ENCODE results near the gene BMAL1.

The BMAL1 gene

GRCh38 chr11:13343067-13343466, 65.5 kb downstream of the BMAL1 start:
- DNase-seq (ENCODE audit: low read depth in 2 of 2): no peak

- DNase-seq (ENCODE audit: low read depth in 2 of 2): peak; percentile 36 to 48
Observed at GRCh38 chr11:13343931-13344717, 66.5 kb downstream of the BMAL1 start.

GRCh38 chr11:13344818-13345217, 67.2 kb downstream of the BMAL1 start:
- DNase-seq (ENCODE audit: low read depth in 2 of 2): no peak

GRCh38 chr11:13346470-13346869, 68.9 kb downstream of the BMAL1 start:
- no peak for DNase-seq (ENCODE audit: low read depth in 2 of 2)

- no peak for DNase-seq (ENCODE audit: low read depth in 2 of 2)
Observed at GRCh38 chr11:13347901-13348300, 70.3 kb downstream of the BMAL1 start.

- no peak for DNase-seq (ENCODE audit: low read depth in 2 of 2)
Observed at GRCh38 chr11:13348305-13348704, 70.7 kb downstream of the BMAL1 start.

GRCh38 chr11:13349046-13349445, 71.5 kb downstream of the BMAL1 start:
- DNase-seq (ENCODE audit: low read depth in 2 of 2): no peak

- DNase-seq (ENCODE audit: low read depth in 2 of 2): no peak
Observed at GRCh38 chr11:13349581-13349980, 72.0 kb downstream of the BMAL1 start.

GRCh38 chr11:13352711-13353110, 75.1 kb downstream of the BMAL1 start:
- DNase-seq (ENCODE audit: low read depth in 2 of 2): no peak

- no peak for DNase-seq (ENCODE audit: low read depth in 2 of 2)
Observed at GRCh38 chr11:13354335-13354734, 76.7 kb downstream of the BMAL1 start.

GRCh38 chr11:13355191-13355590, 77.6 kb downstream of the BMAL1 start:
- DNase-seq (ENCODE audit: low read depth in 2 of 2): no peak

GRCh38 chr11:13357232-13357631, 79.6 kb downstream of the BMAL1 start:
- no peak for DNase-seq (ENCODE audit: low read depth in 2 of 2)

GRCh38 chr11:13358596-13359270, 81.1 kb downstream of the BMAL1 start:
- DNase-seq (ENCODE audit: low read depth in 2 of 2): no peak

GRCh38 chr11:13362596-13363109, 85.1 kb downstream of the BMAL1 start:
- DNase-seq (ENCODE audit: low read depth in 2 of 2): no peak

GRCh38 chr11:13364388-13364787, 86.8 kb downstream of the BMAL1 start:
- no peak for DNase-seq (ENCODE audit: low read depth in 2 of 2)

GRCh38 chr11:13366266-13367026, 88.9 kb downstream of the BMAL1 start:
- DNase-seq (ENCODE audit: low read depth in 2 of 2): no peak

- no peak for DNase-seq (ENCODE audit: low read depth in 2 of 2)
Observed at GRCh38 chr11:13367115-13367514, 89.5 kb downstream of the BMAL1 start.

GRCh38 chr11:13368041-13368446, 90.5 kb downstream of the BMAL1 start:
- DNase-seq (ENCODE audit: low read depth in 2 of 2): no peak

- DNase-seq (ENCODE audit: low read depth in 2 of 2): no peak
Observed at GRCh38 chr11:13373216-13373615, 95.6 kb downstream of the BMAL1 start.

- no peak for DNase-seq (ENCODE audit: low read depth in 2 of 2)
Observed at GRCh38 chr11:13375798-13376197, 98.2 kb downstream of the BMAL1 start.

GRCh38 chr11:13376402-13376801, 98.8 kb downstream of the BMAL1 start:
- DNase-seq (ENCODE audit: low read depth in 2 of 2): no peak

- DNase-seq (ENCODE audit: low read depth in 2 of 2): no peak
Observed at GRCh38 chr11:13376838-13377237, 99.2 kb downstream of the BMAL1 start.

All from stimulated activated CD8-positive, alpha-beta memory T cell treated with anti-CD3 and anti-CD28 coated beads, Interleukin-2, amount 100 ng/mL, for 48 hours (primary cell).